ENCODE results near the gene TYK2. TPM values are rescaled to one million over a fixed set of nuclear protein-coding genes. Genes with fewer than 3 reads are reported as not detected.

The TYK2 gene
- total and polyA plus RNA-seq, 2 of the 13 experiments (the other 11 are each of a cell fraction or from before 2014, with no cell fraction given) = 38.8 to 60.1 TPM

- no peak for TF ChIP-seq RBM39 (IDR thresholded peaks at IDR 0.05; ENCODE audit: low read depth, low read length, poor library complexity, severe bottlenecking)
- no peak for TF ChIP-seq RFXAP (CRISPR knock-in tag; IDR thresholded peaks at IDR 0.05; ENCODE audit: borderline replicate concordance)
- peak; percentile 20; the same call in 1 of the 2 replicates for TF ChIP-seq HINFP (CRISPR knock-in tag; IDR thresholded peaks at IDR 0.05; ENCODE audit: low read depth)
- 0 out of 2 replicates have a peak, but pooled peaks have one; percentile 21 for TF ChIP-seq MEF2D (CRISPR knock-in tag; IDR thresholded peaks at IDR 0.05)
- TF ChIP-seq, protein P1, sequence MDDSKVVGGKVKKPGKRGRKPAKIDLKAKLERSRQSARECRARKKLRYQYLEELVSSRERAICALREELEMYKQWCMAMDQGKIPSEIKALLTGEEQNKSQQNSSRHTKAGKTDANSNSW (CRISPR knock-in tag; IDR thresholded peaks at IDR 0.05; ENCODE audit: borderline replicate concordance) = no peak
- TF ChIP-seq FOXP1 (IDR thresholded peaks at IDR 0.05) = no peak
- TF ChIP-seq FOXP1 (CRISPR knock-in tag; IDR thresholded peaks at IDR 0.05) = no peak
- 0 out of 2 replicates have a peak, but pooled peaks have one; percentile 43 for TF ChIP-seq TFDP2 (CRISPR knock-in tag; IDR thresholded peaks at IDR 0.05)
- TF ChIP-seq, protein P2, sequence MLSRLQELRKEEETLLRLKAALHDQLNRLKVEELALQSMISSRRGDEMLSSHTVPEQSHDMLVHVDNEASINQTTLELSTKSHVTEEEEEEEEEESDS (CRISPR knock-in tag; IDR thresholded peaks at IDR 0.05; ENCODE audit: borderline replicate concordance) = no peak
- TF ChIP-seq NFYB (CRISPR knock-in tag; IDR thresholded peaks at IDR 0.05) = no peak
- TF ChIP-seq MTERF4 (CRISPR knock-in tag; IDR thresholded peaks at IDR 0.05) = peak; percentile 73; the same call in 1 of the 2 replicates
- TF ChIP-seq, protein P3, sequence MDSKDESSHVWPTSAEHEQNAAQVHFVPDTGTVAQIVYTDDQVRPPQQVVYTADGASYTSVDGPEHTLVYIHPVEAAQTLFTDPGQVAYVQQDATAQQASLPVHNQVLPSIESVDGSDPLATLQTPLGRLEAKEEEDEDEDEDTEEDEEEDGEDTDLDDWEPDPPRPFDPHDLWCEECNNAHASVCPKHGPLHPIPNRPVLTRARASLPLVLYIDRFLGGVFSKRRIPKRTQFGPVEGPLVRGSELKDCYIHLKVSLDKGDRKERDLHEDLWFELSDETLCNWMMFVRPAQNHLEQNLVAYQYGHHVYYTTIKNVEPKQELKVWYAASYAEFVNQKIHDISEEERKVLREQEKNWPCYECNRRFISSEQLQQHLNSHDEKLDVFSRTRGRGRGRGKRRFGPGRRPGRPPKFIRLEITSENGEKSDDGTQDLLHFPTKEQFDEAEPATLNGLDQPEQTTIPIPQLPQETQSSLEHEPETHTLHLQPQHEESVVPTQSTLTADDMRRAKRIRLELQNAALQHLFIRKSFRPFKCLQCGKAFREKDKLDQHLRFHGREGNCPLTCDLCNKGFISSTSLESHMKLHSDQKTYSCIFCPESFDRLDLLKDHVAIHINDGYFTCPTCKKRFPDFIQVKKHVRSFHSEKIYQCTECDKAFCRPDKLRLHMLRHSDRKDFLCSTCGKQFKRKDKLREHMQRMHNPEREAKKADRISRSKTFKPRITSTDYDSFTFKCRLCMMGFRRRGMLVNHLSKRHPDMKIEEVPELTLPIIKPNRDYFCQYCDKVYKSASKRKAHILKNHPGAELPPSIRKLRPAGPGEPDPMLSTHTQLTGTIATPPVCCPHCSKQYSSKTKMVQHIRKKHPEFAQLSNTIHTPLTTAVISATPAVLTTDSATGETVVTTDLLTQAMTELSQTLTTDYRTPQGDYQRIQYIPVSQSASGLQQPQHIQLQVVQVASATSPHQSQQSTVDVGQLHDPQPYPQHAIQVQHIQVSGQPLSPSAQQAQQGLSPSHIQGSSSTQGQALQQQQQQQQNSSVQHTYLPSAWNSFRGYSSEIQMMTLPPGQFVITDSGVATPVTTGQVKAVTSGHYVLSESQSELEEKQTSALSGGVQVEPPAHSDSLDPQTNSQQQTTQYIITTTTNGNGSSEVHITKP (CRISPR knock-in tag; IDR thresholded peaks at IDR 0.05; ENCODE audit: low read depth) = no peak; the same call in 1 of the 2 replicates
- no peak for TF ChIP-seq PRPF4 (IDR thresholded peaks at IDR 0.05; ENCODE audit: low read depth, low read length, poor library complexity, severe bottlenecking)
- no peak for TF ChIP-seq SRSF4 (IDR thresholded peaks at IDR 0.05; ENCODE audit: low read depth, low read length, poor library complexity, severe bottlenecking)
- TF ChIP-seq PPARG (CRISPR knock-in tag; conservative IDR thresholded peaks at IDR 0.05) = peak; percentile 31; the same call in 1 of the 2 replicates
- TF ChIP-seq NKX3-1 (CRISPR knock-in tag; IDR thresholded peaks at IDR 0.05) = no peak
- TF ChIP-seq, protein P4, sequence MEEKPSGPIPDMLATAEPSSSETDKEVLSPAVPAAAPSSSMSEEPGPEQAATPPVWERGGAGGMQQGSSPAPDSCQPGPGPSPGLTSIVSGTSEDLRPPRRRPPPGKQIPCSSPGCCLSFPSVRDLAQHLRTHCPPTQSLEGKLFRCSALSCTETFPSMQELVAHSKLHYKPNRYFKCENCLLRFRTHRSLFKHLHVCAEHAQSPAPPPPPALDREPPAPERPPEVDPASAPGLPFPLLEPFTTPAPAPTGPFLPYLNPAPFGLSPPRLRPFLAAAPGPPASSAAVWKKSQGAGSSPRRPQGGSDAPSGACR (CRISPR knock-in tag; IDR thresholded peaks at IDR 0.05) = no peak
These were observed 64.8 kb downstream of the TYK2 start, which contains the start of gene FDX2 (continued) for GRCh38 chr19:10315335-10316214.
